Tibial artery (tissue), 4 donors: ENCODE data around the gene UNC5A.
A peak's percentile ranks its signal among the peaks of the same experiment; 100 is the strongest.

Experiments
- DNase-seq, 2 donors: peaks; one replicate each; pipeline ENCODE4 v3.0.0-alpha.2; 2019
- H3K27ac ChIP-seq, 2 donors: fragments of 200-600 bp; sonication (generic) in 1 of 2; 1 replicate in 1 of 2; 2 replicates in 1 of 2; pipeline ENCODE4 v1.5.1; 2018 to 2019; ENCODE audit warnings: mild to moderate bottlenecking in 1 of 2
- H3K27me3 ChIP-seq, 2 donors: fragments of 200-600 bp; sonication (generic) in 1 of 2; one replicate each; pipeline versions ENCODE4 v1.5.1 to v1.6.0; 2016 to 2019
- H3K36me3 ChIP-seq, 3 donors: fragments of 200-600 bp; sonication (generic) in 2 of 3; one replicate each; pipeline ENCODE4 v1.5.1; 2016 to 2019; ENCODE audit warnings: mild to moderate bottlenecking in 2 of 3
- H3K4me1 ChIP-seq, 4 donors: fragments of 200-600 bp; sonication (generic) in 2 of 4; 1 replicate in 3 of 4; 2 replicates in 1 of 4; pipeline ENCODE4 v1.5.1; 2016 to 2019
- H3K4me3 ChIP-seq, 2 donors: fragments of 200-600 bp; sonication (generic) in 1 of 2; 1 replicate in 1 of 2; 2 replicates in 1 of 2; pipeline ENCODE4 v1.5.1; 2018 to 2019; ENCODE audit warnings: mild to moderate bottlenecking in 2 of 2
- H3K9me3 ChIP-seq, 3 donors: fragments of 200-600 bp; sonication (generic) in 1 of 3; one replicate each; pipeline ENCODE4 v1.5.1; 2016 to 2019
- CTCF ChIP-seq, 2 experiments: fragments of 200-600 bp in 1 of 2; fragments of 450-650 bp in 1 of 2; IDR thresholded peaks; one replicate each; pipeline ENCODE4 v1.5.1; 2017 to 2019; ENCODE audit warnings: antibody characterized with exemption in 2 of 2, mild to moderate bottlenecking in 1 of 2, moderate library complexity in 1 of 2
- intact Hi-C: fragments of 100-400 bp; cut with DNase I; formaldehyde crosslinking; loops from one replicate; pipeline ENCODE4 v1.15.0; 2023; ENCODE audit warnings: low total_unique reads

The UNC5A gene

GRCh38 chr5:176806137-176806536 lies 4.2 kb upstream of the UNC5A start:
- no peak for DNase-seq
- Histone ChIP-seq H3K36me3 (no peaks in the 10 kb centered on the region), H3K4me3 (no peak overlapping the region), H3K9me3 (no peaks in the 10 kb centered on the region), H3K27me3 (peaks cover 0 to 56% of the 10 kb centered on the region in 2 donors), H3K27ac (no peak overlapping the region), H3K4me1 (peaks cover 0 to 19% (median 16%) of the 10 kb centered on the region in 4 donors)
- TF ChIP-seq CTCF (IDR thresholded peaks at IDR 0.05): no peak
- intact Hi-C loops: no loop called here

GRCh38 chr5:176809544-176810080 lies 747 bp upstream of the UNC5A start:
- intact Hi-C loops: no loop called here
- Histone ChIP-seq H3K4me3 (peak overlapping the region in 1 of 2 donors; percentile 38), H3K27me3 (peaks cover 0 to 69% of the 10 kb centered on the region in 2 donors), H3K9me3 (no peaks in the 10 kb centered on the region), H3K27ac (no peak overlapping the region), H3K36me3 (no peaks in the 10 kb centered on the region), H3K4me1 (peaks cover 0 to 24% (median 20%) of the 10 kb centered on the region in 4 donors)
- DNase-seq: no peak
- TF ChIP-seq CTCF (IDR thresholded peaks at IDR 0.05): no peak

- Histone ChIP-seq H3K27ac (no peak overlapping the region), H3K36me3 (no peaks in the 10 kb centered on the region), H3K27me3 (peaks cover 0 to 73% of the 10 kb centered on the region in 2 donors), H3K9me3 (no peaks in the 10 kb centered on the region), H3K4me1 (peaks cover 0 to 24% (median 20%) of the 10 kb centered on the region in 4 donors), H3K4me3 (peak overlapping the region in 1 of 2 donors; percentile 29)
- no peak for TF ChIP-seq CTCF (IDR thresholded peaks at IDR 0.05)
- no peak for DNase-seq
- intact Hi-C loops: no loop called here
These were observed 535 bp downstream of the UNC5A start for GRCh38 chr5:176810687-176811501.

DNA sequence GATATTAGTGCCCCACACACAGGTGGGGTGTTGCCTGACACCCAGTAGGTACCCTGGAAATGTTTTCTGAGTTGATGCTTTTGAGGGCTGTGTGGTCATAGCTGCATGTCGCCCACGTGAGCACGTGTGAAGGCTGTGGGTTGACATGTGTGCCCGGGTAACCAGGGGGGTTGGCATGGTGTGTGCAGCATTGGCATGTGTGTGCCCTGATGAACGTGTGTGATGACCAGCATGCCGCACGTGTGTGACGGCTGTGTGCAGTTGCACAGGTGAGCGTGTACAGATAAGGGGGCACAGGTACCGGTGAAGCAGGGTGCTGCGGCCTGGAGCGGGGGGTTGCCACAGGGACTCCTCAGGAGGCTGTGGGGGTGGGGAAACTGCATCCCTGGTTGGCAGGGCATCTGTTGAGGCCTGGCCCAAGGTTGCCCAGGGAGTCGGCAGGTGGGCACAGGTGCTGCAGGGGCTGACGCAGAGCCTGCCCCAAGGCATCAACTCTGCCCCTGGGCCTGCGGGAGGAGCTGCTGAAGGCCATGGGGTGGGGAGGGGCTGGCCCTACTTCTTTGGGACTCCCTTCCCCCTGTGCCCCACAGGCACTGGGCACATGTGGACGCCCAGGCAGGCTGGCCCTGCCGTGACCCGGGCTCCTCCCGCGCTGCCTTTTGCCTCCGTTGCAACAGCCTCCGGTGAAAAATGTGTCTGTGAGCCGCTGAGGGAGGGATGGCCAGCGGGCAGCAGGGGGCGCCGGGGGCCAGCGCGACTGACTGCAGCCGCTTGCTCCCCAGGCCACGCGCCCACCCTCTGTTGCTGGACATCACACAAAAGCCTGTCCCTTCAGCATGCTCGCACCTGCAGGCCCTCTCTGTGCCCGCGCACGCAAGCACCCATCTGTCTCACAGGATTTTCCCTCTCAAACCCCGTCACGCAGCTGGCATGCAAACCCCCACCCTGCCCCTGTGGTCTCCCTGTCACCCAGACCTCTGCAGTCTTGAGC lies 2.2 kb downstream of the UNC5A start:
- Histone ChIP-seq H3K4me3 (no peak overlapping the region), H3K9me3 (no peaks in the 10 kb centered on the region), H3K4me1 (peaks cover 0 to 29% (median 25%) of the 10 kb centered on the region in 4 donors), H3K27me3 (peaks cover 0 to 87% of the 10 kb centered on the region in 2 donors), H3K27ac (no peak overlapping the region), H3K36me3 (no peaks in the 10 kb centered on the region)
- intact Hi-C loops: no loop called here
- no peak for DNase-seq
- no peak for TF ChIP-seq CTCF (IDR thresholded peaks at IDR 0.05)

DNA sequence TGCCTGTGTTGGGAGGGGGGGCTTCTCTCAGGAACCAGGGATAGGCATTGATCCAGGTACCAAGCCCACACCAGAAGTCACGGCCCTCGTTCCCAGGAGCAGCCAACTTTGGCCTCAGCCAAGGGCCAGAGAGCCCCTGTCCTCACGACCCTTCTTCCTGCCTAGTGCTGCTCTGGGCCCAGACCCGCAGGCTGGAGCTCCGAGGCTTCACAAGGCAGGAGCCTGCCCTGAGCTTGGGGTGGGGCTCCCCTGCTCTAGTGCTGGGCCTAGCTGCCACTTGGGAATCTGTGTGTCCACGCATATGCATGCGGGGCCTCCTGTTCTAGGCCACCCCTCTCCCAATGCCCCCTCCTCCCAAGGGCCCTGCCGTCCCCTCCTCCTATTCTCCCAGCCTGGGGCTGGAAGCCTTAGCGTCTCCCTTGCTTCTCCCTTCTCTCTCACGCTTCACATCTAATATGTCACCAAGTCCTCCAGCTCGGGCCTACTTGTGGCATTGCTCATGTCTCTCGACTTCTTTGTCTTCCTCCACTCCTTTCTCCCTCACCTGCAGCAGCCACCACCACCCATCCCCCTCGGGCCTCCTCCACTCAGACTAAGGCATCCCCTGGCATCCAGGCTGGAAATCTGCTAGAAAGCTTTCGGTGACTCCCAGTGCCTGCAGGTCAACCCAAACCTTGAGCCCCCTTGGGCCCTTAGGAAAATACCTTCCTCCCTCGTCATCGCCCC lies 3.4 kb downstream of the UNC5A start:
- peaks cover 4 to 95% of the 10 kb centered on the region in 2 donors for H3K27me3 ChIP-seq
- no peak overlapping the region for H3K4me3 ChIP-seq
- intact Hi-C loops: no loop called here
- peaks cover 0 to 34% (median 30%) of the 10 kb centered on the region in 4 donors for H3K4me1 ChIP-seq
- H3K9me3 ChIP-seq: no peaks in the 10 kb centered on the region
- DNase-seq: no peak
- H3K27ac ChIP-seq: no peak overlapping the region
- no peaks in the 10 kb centered on the region for H3K36me3 ChIP-seq
- no peak for TF ChIP-seq CTCF (IDR thresholded peaks at IDR 0.05)
